SK-N-SH (cell line): ENCODE data around the gene CPN2. TPM values are rescaled to one million over a fixed set of nuclear protein-coding genes. Genes with fewer than 3 reads are reported as not detected.

ENCODE experiments used
- CTCF ChIA-PET: fragments of 300-600, 350-600 bp; formaldehyde crosslinking; extraction: SDS; loops from one replicate; lab custom pipeline; 2021; lab: Yijun Ruan, JAX
- POLR2A ChIA-PET: fragments of 350-600 bp; sonication (Branson Sonifier 250); formaldehyde crosslinking; extraction: SDS; loops from one replicate; lab custom pipeline; 2020; ENCODE audit warnings: antibody characterized with exemption, inconsistent platforms; lab: Yijun Ruan, JAX
- DNase-seq: peaks from one replicate; pipeline ENCODE4 v3.0.0; 2012
- H2AFZ ChIP-seq: fragments of 200-600 bp; sonication (generic); 2 replicates; pipeline ENCODE4 v1.8.1; 2016; ENCODE audit warnings: antibody characterized with exemption, mild to moderate bottlenecking, low read depth
- H3F3A ChIP-seq: fragments of 200-600 bp; sonication (generic); replicated peaks from 2 replicates; pipeline ENCODE3; 2016; ENCODE audit warnings: antibody characterized with exemption, mild to moderate bottlenecking; ENCODE audit not compliant: insufficient read depth
- H3K27ac ChIP-seq, 2 experiments: fragments of 200-500 bp in 1 of 2; fragments of 200-600 bp in 1 of 2; sonication (Bioruptor generic) in 1 of 2; sonication (generic), shearing (Covaris generic) in 1 of 2; 2 replicates each; pipeline versions ENCODE4 v1.5.1 to v1.6.1; 2014 to 2016; ENCODE audit warnings: low read depth in 2 of 2, inconsistent platforms in 1 of 2, low read length in 1 of 2, mild to moderate bottlenecking in 1 of 2, mixed read lengths in 1 of 2
- H3K27me3 ChIP-seq: fragments of 200-600 bp; sonication (generic), shearing (Covaris generic); 2 replicates; pipeline ENCODE4 v1.6.1; 2016; ENCODE audit warnings: mixed run types; ENCODE audit not compliant: insufficient read depth
- H3K36me3 ChIP-seq, 2 experiments: fragments of 200-500 bp in 1 of 2; fragments of 200-600 bp in 1 of 2; sonication (Bioruptor generic) in 1 of 2; sonication (generic) in 1 of 2; replicated peaks in 1 of 2; 2 replicates each; pipeline versions ENCODE3 to v1.5.1; 2014 to 2016; ENCODE audit warnings: low read length in 1 of 2, mild to moderate bottlenecking in 1 of 2; ENCODE audit not compliant: insufficient read depth in 2 of 2, control insufficient read depth in 1 of 2
- H3K4me1 ChIP-seq, 2 experiments: fragments of 200-500 bp in 1 of 2; fragments of 200-600 bp in 1 of 2; sonication (Bioruptor generic) in 1 of 2; sonication (generic), shearing (Covaris generic) in 1 of 2; 2 replicates each; pipeline versions ENCODE4 v1.5.1 to v1.6.1; 2014 to 2016; ENCODE audit warnings: low read depth in 1 of 2, low read length in 1 of 2, mixed run types in 1 of 2; ENCODE audit not compliant: insufficient read depth in 2 of 2, control insufficient read depth in 1 of 2
- H3K4me2 ChIP-seq: fragments of 200-600 bp; sonication (generic), shearing (Covaris generic); 2 replicates; pipeline ENCODE4 v1.6.1; 2017; ENCODE audit warnings: mixed run types
- H3K4me3 ChIP-seq, 2 experiments: fragments of 200-500 bp in 1 of 2; fragments of 200-600 bp in 1 of 2; sonication (Bioruptor generic) in 1 of 2; sonication (generic), shearing (Covaris generic) in 1 of 2; 2 replicates each; pipeline versions ENCODE4 v1.5.1 to v1.8.1; 2014 to 2016; ENCODE audit warnings: low read depth in 2 of 2, inconsistent platforms in 1 of 2, low read length in 1 of 2, mild to moderate bottlenecking in 1 of 2, mixed read lengths in 1 of 2, moderate library complexity in 1 of 2
- H3K79me2 ChIP-seq: fragments of 200-600 bp; sonication (generic); 2 replicates; pipeline ENCODE4 v1.8.1; 2017; ENCODE audit warnings: mild to moderate bottlenecking; ENCODE audit not compliant: insufficient read depth
- H3K9ac ChIP-seq: fragments of 200-600 bp; sonication (generic); 2 replicates; pipeline ENCODE4 v1.6.1; 2017; ENCODE audit warnings: mixed run types
- H3K9me2 ChIP-seq: fragments of 200-600 bp; sonication (generic); 2 replicates; pipeline ENCODE4 v1.6.1; 2017; ENCODE audit warnings: mixed run types
- H3K9me3 ChIP-seq: fragments of 200-600 bp; sonication (generic); 2 replicates; pipeline ENCODE4 v1.6.1; 2017; ENCODE audit warnings: mixed run types, mild to moderate bottlenecking, moderate library complexity
- H4K20me1 ChIP-seq: fragments of 200-600 bp; sonication (generic); 2 replicates; pipeline ENCODE4 v1.6.1; 2017; ENCODE audit warnings: mild to moderate bottlenecking, mixed run types; ENCODE audit not compliant: insufficient read depth
- CHD2 ChIP-seq: fragments of 150-350 bp; IDR thresholded peaks from 2 replicates; pipeline ENCODE4 v1.6.1; 2018; ENCODE audit warnings: low read length; ENCODE audit not compliant: partially characterized antibody
- ELF1 ChIP-seq: IDR thresholded peaks from 2 replicates; pipeline ENCODE4 v1.4.0; 2012
- EP300 ChIP-seq, 2 experiments: IDR thresholded peaks; 2 replicates each; pipeline versions ENCODE4 v1.4.0 to v1.6.1; 2012; ENCODE audit warnings: borderline replicate concordance in 1 of 2, low read depth in 1 of 2, low read length in 1 of 2
- FOSL2 ChIP-seq: IDR thresholded peaks from 2 replicates; pipeline ENCODE4 v1.4.0; 2012; ENCODE audit warnings: low read depth, mild to moderate bottlenecking, moderate library complexity, borderline replicate concordance
- GATA2 ChIP-seq: sonication (generic); formaldehyde crosslinking; IDR thresholded peaks from 2 replicates; pipeline ENCODE4 v1.5.0; 2020; ENCODE audit warnings: mild to moderate bottlenecking, missing genetic modification reagents
- JUND ChIP-seq: IDR thresholded peaks from 2 replicates; pipeline ENCODE4 v1.4.0; 2012
- MEF2A ChIP-seq: IDR thresholded peaks from 2 replicates; pipeline ENCODE4 v1.4.0; 2012; ENCODE audit warnings: low read depth, borderline replicate concordance
- MXI1 ChIP-seq: IDR thresholded peaks from 2 replicates; pipeline ENCODE4 v1.6.1; 2012; ENCODE audit warnings: mild to moderate bottlenecking, low read depth, low read length, improper control_type of control experiment
- RCOR1 ChIP-seq: fragments of 150-350 bp; IDR thresholded peaks from 2 replicates; pipeline ENCODE4 v1.6.1; 2017; ENCODE audit warnings: antibody characterized with exemption, low read length
- RFX5 ChIP-seq: IDR thresholded peaks from 2 replicates; pipeline ENCODE4 v1.6.1; 2012; ENCODE audit warnings: mild to moderate bottlenecking, improper control_type of control experiment, low read length
- TCF12 ChIP-seq: IDR thresholded peaks from 2 replicates; pipeline ENCODE4 v1.4.0; 2012
- TEAD4 ChIP-seq: IDR thresholded peaks from 2 replicates; pipeline ENCODE4 v1.4.0; 2012; ENCODE audit warnings: mild to moderate bottlenecking, borderline replicate concordance; ENCODE audit not compliant: insufficient read depth
- YY1 ChIP-seq: IDR thresholded peaks from 2 replicates; pipeline ENCODE4 v1.4.0; 2012; ENCODE audit warnings: low read depth, mild to moderate bottlenecking
- WGBS: methylation state at CpG from one replicate; pipeline ENCODE4 v1.1.6; 2017; ENCODE audit warnings: low lambda C conversion rate; 5-methylcytosine and 5-hydroxymethylcytosine counted together
- polyA plus RNA-seq, 3 experiments: library from polyadenylated mRNA; depleted of rRNA; stranded (reverse); fragments of >200 nt; gene quantifications; 2 replicates each; pipeline ENCODE4 v1.2.3, GENCODE V29; 2012
- TF ChIP-seq, protein P1 (sequence below): IDR thresholded peaks from 2 replicates; pipeline ENCODE4 v1.4.0; 2012; ENCODE audit warnings: low read depth, borderline replicate concordance
- TF ChIP-seq, protein P2 (sequence below): fragments of 200-600 bp; sonication (generic); IDR thresholded peaks from 2 replicates; pipeline ENCODE4 v1.6.1; 2017; ENCODE audit warnings: antibody characterized with exemption, mild to moderate bottlenecking, moderate library complexity

Gene CPN2
- polyA plus RNA-seq, 1 of the 3 experiments (the other 2 are of a cell fraction) = not detected

DNA sequence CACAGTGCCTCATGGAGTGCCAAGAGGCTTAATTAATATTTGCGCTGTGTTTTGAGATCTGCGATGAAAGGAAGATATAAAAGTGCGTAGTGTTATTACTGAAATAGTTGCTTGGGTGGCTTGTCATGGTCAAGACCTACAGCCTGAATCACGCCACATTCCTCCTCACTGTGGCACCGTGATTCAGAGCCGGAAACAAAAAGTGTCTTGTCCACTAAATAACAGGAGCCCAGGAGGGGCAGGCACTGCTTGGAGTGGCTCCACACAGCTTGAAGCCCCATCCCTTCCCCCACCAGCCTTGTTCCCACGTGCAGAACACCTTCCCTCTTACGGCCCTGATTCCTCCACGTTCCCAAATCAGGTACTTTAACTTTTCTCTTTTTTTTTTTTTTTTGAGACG is 19.6 kb upstream of the CPN2 start:
- Histone ChIP-seq H3K9me3 (no peaks in the 10 kb centered on the region), H3K9ac (no peak overlapping the region), H2AFZ (no peak overlapping the region), H3K4me2 (no peak overlapping the region), H3K27me3 (no peaks in the 10 kb centered on the region), H3K27ac (no peak overlapping the region), H3K4me1 (peaks cover 4 to 23% of the 10 kb centered on the region in 2 experiments; a peak in 2 of 4 replicates), H3K4me3 (no peak overlapping the region), H3K9me2 (no peaks in the 10 kb centered on the region), H4K20me1 (no peaks in the 10 kb centered on the region), H3K36me3 (no peaks in the 10 kb centered on the region), H3F3A (no peaks in the 10 kb centered on the region), H3K79me2 (no peaks in the 10 kb centered on the region)
- WGBS = 73% methylated on average over 10 of the region's 10 CpGs
- ChIA-PET CTCF (interaction anchor here (0.9 to 9.4 kb wide), 3 partner anchors 27 to 45 kb away, joined by 3 to 85 read pairs (median 6); no protein-coding TSS in a partner anchor), POLR2A (interaction anchor here (0.7 kb wide), 1 partner anchor 218 kb away, joined by 5 read pairs; no protein-coding TSS in a partner anchor)
- no peak for DNase-seq
- TF ChIP-seq TEAD4 (no peak), RCOR1 (no peak), FOSL2 (no peak), CHD2 (no peak), ELF1 (no peak), GATA2 (CRISPR knock-in tag) (no peak), MXI1 (no peak), MEF2A (no peak), EP300 (IDR thresholded peaks at IDR 0.05; ENCODE audit: borderline replicate concordance in 1 of 2, low read depth in 1 of 2, low read length in 1 of 2) (no peak)
- TF ChIP-seq, protein P1, sequence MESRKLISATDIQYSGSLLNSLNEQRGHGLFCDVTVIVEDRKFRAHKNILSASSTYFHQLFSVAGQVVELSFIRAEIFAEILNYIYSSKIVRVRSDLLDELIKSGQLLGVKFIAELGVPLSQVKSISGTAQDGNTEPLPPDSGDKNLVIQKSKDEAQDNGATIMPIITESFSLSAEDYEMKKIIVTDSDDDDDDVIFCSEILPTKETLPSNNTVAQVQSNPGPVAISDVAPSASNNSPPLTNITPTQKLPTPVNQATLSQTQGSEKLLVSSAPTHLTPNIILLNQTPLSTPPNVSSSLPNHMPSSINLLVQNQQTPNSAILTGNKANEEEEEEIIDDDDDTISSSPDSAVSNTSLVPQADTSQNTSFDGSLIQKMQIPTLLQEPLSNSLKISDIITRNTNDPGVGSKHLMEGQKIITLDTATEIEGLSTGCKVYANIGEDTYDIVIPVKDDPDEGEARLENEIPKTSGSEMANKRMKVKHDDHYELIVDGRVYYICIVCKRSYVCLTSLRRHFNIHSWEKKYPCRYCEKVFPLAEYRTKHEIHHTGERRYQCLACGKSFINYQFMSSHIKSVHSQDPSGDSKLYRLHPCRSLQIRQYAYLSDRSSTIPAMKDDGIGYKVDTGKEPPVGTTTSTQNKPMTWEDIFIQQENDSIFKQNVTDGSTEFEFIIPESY = no peak
- TF ChIP-seq, protein P2, sequence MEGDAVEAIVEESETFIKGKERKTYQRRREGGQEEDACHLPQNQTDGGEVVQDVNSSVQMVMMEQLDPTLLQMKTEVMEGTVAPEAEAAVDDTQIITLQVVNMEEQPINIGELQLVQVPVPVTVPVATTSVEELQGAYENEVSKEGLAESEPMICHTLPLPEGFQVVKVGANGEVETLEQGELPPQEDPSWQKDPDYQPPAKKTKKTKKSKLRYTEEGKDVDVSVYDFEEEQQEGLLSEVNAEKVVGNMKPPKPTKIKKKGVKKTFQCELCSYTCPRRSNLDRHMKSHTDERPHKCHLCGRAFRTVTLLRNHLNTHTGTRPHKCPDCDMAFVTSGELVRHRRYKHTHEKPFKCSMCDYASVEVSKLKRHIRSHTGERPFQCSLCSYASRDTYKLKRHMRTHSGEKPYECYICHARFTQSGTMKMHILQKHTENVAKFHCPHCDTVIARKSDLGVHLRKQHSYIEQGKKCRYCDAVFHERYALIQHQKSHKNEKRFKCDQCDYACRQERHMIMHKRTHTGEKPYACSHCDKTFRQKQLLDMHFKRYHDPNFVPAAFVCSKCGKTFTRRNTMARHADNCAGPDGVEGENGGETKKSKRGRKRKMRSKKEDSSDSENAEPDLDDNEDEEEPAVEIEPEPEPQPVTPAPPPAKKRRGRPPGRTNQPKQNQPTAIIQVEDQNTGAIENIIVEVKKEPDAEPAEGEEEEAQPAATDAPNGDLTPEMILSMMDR = no peak

DNA sequence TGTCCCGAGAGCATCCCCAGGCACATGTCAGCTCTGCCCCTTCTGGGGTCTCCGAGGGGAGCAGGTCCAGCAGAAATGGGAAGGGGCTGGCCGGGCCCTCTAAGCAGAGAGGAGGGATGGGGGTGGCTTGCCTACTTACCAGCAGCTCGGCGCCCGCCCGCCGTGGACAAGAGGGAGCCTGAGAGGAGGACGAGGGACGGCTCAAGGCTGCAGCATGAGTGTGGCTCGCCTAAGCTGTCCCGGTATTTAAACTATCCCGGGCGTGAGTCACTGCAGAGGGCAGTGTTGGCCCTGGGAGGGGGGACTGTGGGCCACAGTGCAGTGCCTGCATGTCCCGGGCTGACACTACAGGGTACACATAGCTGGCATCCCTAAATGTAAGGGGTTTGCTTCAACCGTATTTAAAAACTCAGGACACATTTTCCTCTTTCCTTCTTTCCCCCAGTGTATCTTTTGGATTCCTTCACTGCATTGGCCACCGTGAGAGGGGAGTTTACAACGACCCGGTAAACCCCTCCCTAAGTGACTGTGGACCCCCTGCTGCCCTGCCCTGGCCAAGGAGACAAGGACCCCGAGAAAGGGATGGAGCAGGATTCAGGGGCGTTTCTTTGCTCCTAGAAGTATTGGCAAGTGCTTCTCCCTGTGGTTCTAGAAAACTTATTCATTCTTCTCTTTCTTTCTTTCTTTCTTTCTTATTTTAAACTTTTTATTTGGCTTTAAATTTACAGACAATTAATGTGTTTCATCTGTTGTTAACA is 18.6 kb upstream of the CPN2 start, which contains the start of gene LRRC15:
LRRC15 (minus strand) TSS at position 222 of the 758 bp plus-strand sequence. CDS start 8,700 bp downstream, outside the sequence.
- H4K20me1 ChIP-seq = no peaks in the 10 kb centered on the region
- no peaks in the 10 kb centered on the region for H3K9me3 ChIP-seq
- no peak within 1 kb of the TSS for H3K4me3 ChIP-seq
- ChIA-PET POLR2A (no interaction called here), CTCF (interaction anchor here (0.9 to 9.4 kb wide), 4 partner anchors 9 to 35 kb away, joined by 3 to 85 read pairs (median 5); no protein-coding TSS in a partner anchor)
- no peaks in the 10 kb centered on the region for H3K36me3 ChIP-seq
- H3K9me2 ChIP-seq = no peaks in the 10 kb centered on the region
- H3K9ac ChIP-seq = no peak within 1 kb of the TSS
- H2AFZ ChIP-seq = no peak within 1 kb of the TSS
- DNase-seq = no peak
- peaks cover 10 to 31% of the 10 kb centered on the region in 2 experiments; a peak in 3 of 4 replicates for H3K4me1 ChIP-seq
- no peaks in the 10 kb centered on the region for H3K27me3 ChIP-seq
- no peaks in the 10 kb centered on the region for H3K79me2 ChIP-seq
- no peak within 1 kb of the TSS for H3K4me2 ChIP-seq
- WGBS = 80% methylated on average over 16 of the region's 21 CpGs
- peak within 1 kb of the TSS in 1 of 2 experiments; percentile 63; a peak in 1 of 4 replicates for H3K27ac ChIP-seq
- no peaks in the 10 kb centered on the region for H3F3A ChIP-seq
- TF ChIP-seq GATA2 (CRISPR knock-in tag) (no peak), JUND (no peak), YY1 (no peak), TCF12 (no peak), RFX5 (no peak), CHD2 (no peak), FOSL2 (peak; percentile 6; the same call in 1 of the 2 replicates)
